Measurements from ENCODE around the gene SRI. TPM values are rescaled to one million over a fixed set of nuclear protein-coding genes. Genes with fewer than 3 reads are reported as not detected.

Gene SRI
- total RNA-seq, 1 donor from 2014 or later = 43.3 TPM

- Histone ChIP-seq H3K4me1 (ENCODE audit: control insufficient read depth in 3 of 3, insufficient read depth in 3 of 3, low read length in 3 of 3) (no peaks in the 10 kb centered on the region), H3K27me3 (ENCODE audit: control insufficient read depth in 3 of 3, insufficient read depth in 3 of 3, low read length in 3 of 3) (no peaks in the 10 kb centered on the region), H3K9ac (ENCODE audit: low read depth in 1 of 3, low read length in 3 of 3) (no peak overlapping the region), H3K4me3 (ENCODE audit: low read length in 3 of 3) (no peak overlapping the region), H3K36me3 (ENCODE audit: control insufficient read depth in 3 of 3, insufficient read depth in 3 of 3, low read length in 3 of 3) (peaks cover 4 to 20% (median 11%) of the 10 kb centered on the region in 3 donors), H3K27ac (ENCODE audit: low read depth, low read length) (no peak overlapping the region), H3K9me3 (ENCODE audit: control insufficient read depth in 3 of 3, low read length in 3 of 3) (no peaks in the 10 kb centered on the region)
These were observed 19.6 kb downstream of the SRI start for GRCh38 chr7:88200261-88200660.

GRCh38 chr7:88191911-88192310 is 27.9 kb downstream of the SRI start:
- no peaks in the 10 kb centered on the region for H3K27me3 ChIP-seq (ENCODE audit: control insufficient read depth in 3 of 3, insufficient read depth in 3 of 3, low read length in 3 of 3)
- H3K4me1 ChIP-seq (ENCODE audit: control insufficient read depth in 3 of 3, insufficient read depth in 3 of 3, low read length in 3 of 3) = no peaks in the 10 kb centered on the region
- no peak overlapping the region for H3K4me3 ChIP-seq (ENCODE audit: low read length in 3 of 3)
- no peaks in the 10 kb centered on the region for H3K9me3 ChIP-seq (ENCODE audit: control insufficient read depth in 3 of 3, low read length in 3 of 3)
- no peak overlapping the region for H3K9ac ChIP-seq (ENCODE audit: low read depth in 1 of 3, low read length in 3 of 3)
- no peak overlapping the region for H3K27ac ChIP-seq (ENCODE audit: low read depth, low read length)
- peaks cover 0 to 2% (median 0%) of the 10 kb centered on the region in 3 donors for H3K36me3 ChIP-seq (ENCODE audit: control insufficient read depth in 3 of 3, insufficient read depth in 3 of 3, low read length in 3 of 3)

GRCh38 chr7:88185650-88186049 is 34.2 kb downstream of the SRI start:
- H3K4me1 ChIP-seq (ENCODE audit: control insufficient read depth in 3 of 3, insufficient read depth in 3 of 3, low read length in 3 of 3) = no peaks in the 10 kb centered on the region
- no peaks in the 10 kb centered on the region for H3K36me3 ChIP-seq (ENCODE audit: control insufficient read depth in 3 of 3, insufficient read depth in 3 of 3, low read length in 3 of 3)

DNA sequence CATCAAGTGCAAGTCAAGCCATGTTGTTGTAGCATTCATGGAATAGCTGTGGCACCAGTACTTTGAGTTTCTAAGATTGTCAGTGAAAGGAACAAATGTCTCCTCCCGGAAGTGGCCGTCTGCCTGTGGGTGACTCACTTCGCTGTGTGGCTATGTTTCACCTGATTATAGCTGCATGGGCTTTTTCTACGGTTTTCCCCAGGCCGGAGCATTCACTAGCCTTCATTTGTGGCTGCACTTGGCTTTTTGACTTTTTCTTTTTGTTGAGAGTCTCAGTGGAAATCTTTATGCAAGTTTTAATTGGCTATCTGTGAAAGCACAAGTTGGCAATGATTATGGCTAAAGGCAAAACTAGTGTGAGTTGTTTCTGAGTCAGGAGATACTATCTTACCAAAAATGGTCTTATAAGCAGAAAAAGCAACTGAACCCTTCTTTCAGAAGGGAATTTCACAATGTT is 35.0 kb downstream of the SRI start:
- no peak overlapping the region for H3K9ac ChIP-seq (ENCODE audit: low read depth in 1 of 3, low read length in 3 of 3)
- no peaks in the 10 kb centered on the region for H3K27me3 ChIP-seq (ENCODE audit: control insufficient read depth in 3 of 3, insufficient read depth in 3 of 3, low read length in 3 of 3)
- H3K36me3 ChIP-seq (ENCODE audit: control insufficient read depth in 3 of 3, insufficient read depth in 3 of 3, low read length in 3 of 3) = no peaks in the 10 kb centered on the region
- H3K4me1 ChIP-seq (ENCODE audit: control insufficient read depth in 3 of 3, insufficient read depth in 3 of 3, low read length in 3 of 3) = no peaks in the 10 kb centered on the region
- H3K9me3 ChIP-seq (ENCODE audit: control insufficient read depth in 3 of 3, low read length in 3 of 3) = no peaks in the 10 kb centered on the region
- H3K4me3 ChIP-seq (ENCODE audit: low read length in 3 of 3) = no peak overlapping the region
- H3K27ac ChIP-seq (ENCODE audit: low read depth, low read length) = peak overlapping the region; percentile 11

More at GRCh38 chr7:88185650-88186049, 34.2 kb downstream of the SRI start:
- Histone ChIP-seq H3K27me3 (ENCODE audit: control insufficient read depth in 3 of 3, insufficient read depth in 3 of 3, low read length in 3 of 3) (no peaks in the 10 kb centered on the region), H3K9ac (ENCODE audit: low read depth in 1 of 3, low read length in 3 of 3) (no peak overlapping the region), H3K27ac (ENCODE audit: low read depth, low read length) (no peak overlapping the region), H3K4me3 (ENCODE audit: low read length in 3 of 3) (no peak overlapping the region), H3K9me3 (ENCODE audit: control insufficient read depth in 3 of 3, low read length in 3 of 3) (no peaks in the 10 kb centered on the region)

DNA sequence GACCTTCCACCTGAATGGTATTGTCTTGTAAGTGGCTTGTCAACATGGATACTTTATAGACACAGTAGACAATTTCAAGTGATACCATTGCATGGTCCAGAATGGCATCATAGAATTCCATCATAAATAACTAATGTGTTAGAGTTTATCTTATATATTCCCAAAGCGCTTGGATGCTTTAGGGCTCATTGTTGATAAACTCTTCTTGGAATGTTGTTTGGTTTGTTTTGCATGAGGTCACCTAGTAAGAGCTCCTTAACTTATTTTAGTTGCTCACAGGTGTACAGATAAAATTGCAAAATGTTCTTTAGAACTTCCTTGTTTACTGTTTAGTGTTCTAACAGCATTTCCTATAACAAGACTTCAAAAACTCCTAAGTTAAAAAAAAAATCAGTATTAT is 36.8 kb downstream of the SRI start:
- Histone ChIP-seq H3K9me3 (ENCODE audit: control insufficient read depth in 3 of 3, low read length in 3 of 3) (no peaks in the 10 kb centered on the region), H3K27me3 (ENCODE audit: control insufficient read depth in 3 of 3, insufficient read depth in 3 of 3, low read length in 3 of 3) (no peaks in the 10 kb centered on the region), H3K27ac (ENCODE audit: low read depth, low read length) (no peak overlapping the region), H3K36me3 (ENCODE audit: control insufficient read depth in 3 of 3, insufficient read depth in 3 of 3, low read length in 3 of 3) (no peaks in the 10 kb centered on the region), H3K4me1 (ENCODE audit: control insufficient read depth in 3 of 3, insufficient read depth in 3 of 3, low read length in 3 of 3) (no peaks in the 10 kb centered on the region), H3K9ac (ENCODE audit: low read depth in 1 of 3, low read length in 3 of 3) (no peak overlapping the region), H3K4me3 (ENCODE audit: low read length in 3 of 3) (no peak overlapping the region)

- no peaks in the 10 kb centered on the region for H3K9me3 ChIP-seq (ENCODE audit: control insufficient read depth in 3 of 3, low read length in 3 of 3)
- H3K9ac ChIP-seq (ENCODE audit: low read depth in 1 of 3, low read length in 3 of 3) = no peak overlapping the region
- H3K27ac ChIP-seq (ENCODE audit: low read depth, low read length) = no peak overlapping the region
- H3K4me3 ChIP-seq (ENCODE audit: low read length in 3 of 3) = no peak overlapping the region
- no peaks in the 10 kb centered on the region for H3K4me1 ChIP-seq (ENCODE audit: control insufficient read depth in 3 of 3, insufficient read depth in 3 of 3, low read length in 3 of 3)
- no peaks in the 10 kb centered on the region for H3K36me3 ChIP-seq (ENCODE audit: control insufficient read depth in 3 of 3, insufficient read depth in 3 of 3, low read length in 3 of 3)
- no peaks in the 10 kb centered on the region for H3K27me3 ChIP-seq (ENCODE audit: control insufficient read depth in 3 of 3, insufficient read depth in 3 of 3, low read length in 3 of 3)
These were observed 43.6 kb downstream of the SRI start for GRCh38 chr7:88176190-88176589.

DNA sequence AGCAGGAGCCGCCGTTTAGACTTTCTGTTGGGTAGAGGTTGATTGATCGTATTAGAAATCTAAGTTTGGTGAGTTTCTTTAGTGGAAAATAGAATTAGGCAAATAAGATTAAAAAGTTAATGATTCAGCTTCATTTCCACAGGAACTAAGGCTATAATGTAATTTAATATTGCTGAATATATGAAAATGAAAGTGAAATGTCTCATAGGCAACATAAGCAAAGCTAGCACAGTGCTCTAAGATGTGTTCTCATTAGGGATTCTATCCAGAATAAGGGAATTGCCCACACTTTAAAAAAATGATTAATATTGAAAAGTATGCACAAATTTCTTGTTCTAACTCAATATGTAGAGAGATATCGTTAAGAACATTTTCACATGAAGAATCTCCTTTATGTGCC is 47.0 kb downstream of the SRI start:
- Histone ChIP-seq H3K4me1 (ENCODE audit: control insufficient read depth in 3 of 3, insufficient read depth in 3 of 3, low read length in 3 of 3) (no peaks in the 10 kb centered on the region), H3K27me3 (ENCODE audit: control insufficient read depth in 3 of 3, insufficient read depth in 3 of 3, low read length in 3 of 3) (no peaks in the 10 kb centered on the region), H3K9ac (ENCODE audit: low read depth in 1 of 3, low read length in 3 of 3) (no peak overlapping the region), H3K27ac (ENCODE audit: low read depth, low read length) (no peak overlapping the region), H3K4me3 (ENCODE audit: low read length in 3 of 3) (no peak overlapping the region), H3K9me3 (ENCODE audit: control insufficient read depth in 3 of 3, low read length in 3 of 3) (no peaks in the 10 kb centered on the region), H3K36me3 (ENCODE audit: control insufficient read depth in 3 of 3, insufficient read depth in 3 of 3, low read length in 3 of 3) (no peaks in the 10 kb centered on the region)

DNA sequence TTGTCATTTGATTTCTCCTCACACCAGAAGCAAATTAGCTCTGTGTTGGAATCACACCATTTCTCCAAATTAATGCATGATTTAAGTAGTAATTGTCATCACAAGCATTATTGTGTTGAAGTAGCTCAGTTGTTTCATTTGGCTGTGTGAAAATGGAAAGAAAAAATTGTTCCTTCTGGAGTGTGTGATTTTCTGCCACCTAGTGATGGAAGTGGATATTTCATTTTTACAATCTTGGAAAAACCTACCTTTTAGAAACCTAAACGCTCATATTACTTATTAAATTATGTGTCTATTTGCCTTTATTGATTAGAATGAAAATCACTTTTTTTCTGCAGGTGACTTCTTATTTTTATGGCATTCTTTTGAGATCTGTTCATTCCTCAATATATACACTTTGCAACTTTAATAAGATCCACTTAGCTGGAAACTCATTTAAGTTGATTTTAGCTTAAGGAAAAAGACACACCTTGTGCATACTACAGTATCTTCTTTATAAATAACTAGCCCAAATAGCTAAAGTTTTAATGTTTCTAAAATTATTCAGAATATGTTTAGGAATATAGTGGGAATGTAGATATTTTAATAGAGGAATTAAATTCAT is 50.0 kb downstream of the SRI start:
- H3K9ac ChIP-seq (ENCODE audit: low read depth in 1 of 3, low read length in 3 of 3) = no peak overlapping the region
- no peaks in the 10 kb centered on the region for H3K36me3 ChIP-seq (ENCODE audit: control insufficient read depth in 3 of 3, insufficient read depth in 3 of 3, low read length in 3 of 3)
- no peak overlapping the region for H3K4me3 ChIP-seq (ENCODE audit: low read length in 3 of 3)
- no peaks in the 10 kb centered on the region for H3K9me3 ChIP-seq (ENCODE audit: control insufficient read depth in 3 of 3, low read length in 3 of 3)
- H3K27ac ChIP-seq (ENCODE audit: low read depth, low read length) = no peak overlapping the region
- no peaks in the 10 kb centered on the region for H3K4me1 ChIP-seq (ENCODE audit: control insufficient read depth in 3 of 3, insufficient read depth in 3 of 3, low read length in 3 of 3)
- no peaks in the 10 kb centered on the region for H3K27me3 ChIP-seq (ENCODE audit: control insufficient read depth in 3 of 3, insufficient read depth in 3 of 3, low read length in 3 of 3)

- H3K9me3 ChIP-seq (ENCODE audit: control insufficient read depth in 3 of 3, low read length in 3 of 3) = no peaks in the 10 kb centered on the region
These were observed 52.1 kb downstream of the SRI start for GRCh38 chr7:88167721-88168120.

GRCh38 chr7:88167223-88167622 is 52.6 kb downstream of the SRI start:
- no peak overlapping the region for H3K27ac ChIP-seq (ENCODE audit: low read depth, low read length)
- no peaks in the 10 kb centered on the region for H3K27me3 ChIP-seq (ENCODE audit: control insufficient read depth in 3 of 3, insufficient read depth in 3 of 3, low read length in 3 of 3)
- no peaks in the 10 kb centered on the region for H3K36me3 ChIP-seq (ENCODE audit: control insufficient read depth in 3 of 3, insufficient read depth in 3 of 3, low read length in 3 of 3)
- no peaks in the 10 kb centered on the region for H3K4me1 ChIP-seq (ENCODE audit: control insufficient read depth in 3 of 3, insufficient read depth in 3 of 3, low read length in 3 of 3)
- no peak overlapping the region for H3K9ac ChIP-seq (ENCODE audit: low read depth in 1 of 3, low read length in 3 of 3)
- H3K9me3 ChIP-seq (ENCODE audit: control insufficient read depth in 3 of 3, low read length in 3 of 3) = no peaks in the 10 kb centered on the region
- no peak overlapping the region for H3K4me3 ChIP-seq (ENCODE audit: low read length in 3 of 3)

More at GRCh38 chr7:88167721-88168120, 52.1 kb downstream of the SRI start:
- no peak overlapping the region for H3K27ac ChIP-seq (ENCODE audit: low read depth, low read length)
- no peaks in the 10 kb centered on the region for H3K36me3 ChIP-seq (ENCODE audit: control insufficient read depth in 3 of 3, insufficient read depth in 3 of 3, low read length in 3 of 3)
- H3K4me1 ChIP-seq (ENCODE audit: control insufficient read depth in 3 of 3, insufficient read depth in 3 of 3, low read length in 3 of 3) = no peaks in the 10 kb centered on the region
- no peak overlapping the region for H3K4me3 ChIP-seq (ENCODE audit: low read length in 3 of 3)
- H3K27me3 ChIP-seq (ENCODE audit: control insufficient read depth in 3 of 3, insufficient read depth in 3 of 3, low read length in 3 of 3) = no peaks in the 10 kb centered on the region
- no peak overlapping the region for H3K9ac ChIP-seq (ENCODE audit: low read depth in 1 of 3, low read length in 3 of 3)
